GM21576 (cell line): ENCODE results near the gene CYBA.
"Not testable (repeated sequence)": the region's sequence is repeated elsewhere in the genome, so short reads cannot be mapped to it uniquely, and the experiment has no call there.

Experiments used
- ATAC-seq: cut with Tn5 transposase; IDR thresholded peaks from one replicate; pipeline ENCODE4 v1.9.1; 2021; ENCODE audit warnings: mild to moderate bottlenecking, moderate library complexity; ENCODE audit not compliant: unreplicated experiment

Gene CYBA

DNA sequence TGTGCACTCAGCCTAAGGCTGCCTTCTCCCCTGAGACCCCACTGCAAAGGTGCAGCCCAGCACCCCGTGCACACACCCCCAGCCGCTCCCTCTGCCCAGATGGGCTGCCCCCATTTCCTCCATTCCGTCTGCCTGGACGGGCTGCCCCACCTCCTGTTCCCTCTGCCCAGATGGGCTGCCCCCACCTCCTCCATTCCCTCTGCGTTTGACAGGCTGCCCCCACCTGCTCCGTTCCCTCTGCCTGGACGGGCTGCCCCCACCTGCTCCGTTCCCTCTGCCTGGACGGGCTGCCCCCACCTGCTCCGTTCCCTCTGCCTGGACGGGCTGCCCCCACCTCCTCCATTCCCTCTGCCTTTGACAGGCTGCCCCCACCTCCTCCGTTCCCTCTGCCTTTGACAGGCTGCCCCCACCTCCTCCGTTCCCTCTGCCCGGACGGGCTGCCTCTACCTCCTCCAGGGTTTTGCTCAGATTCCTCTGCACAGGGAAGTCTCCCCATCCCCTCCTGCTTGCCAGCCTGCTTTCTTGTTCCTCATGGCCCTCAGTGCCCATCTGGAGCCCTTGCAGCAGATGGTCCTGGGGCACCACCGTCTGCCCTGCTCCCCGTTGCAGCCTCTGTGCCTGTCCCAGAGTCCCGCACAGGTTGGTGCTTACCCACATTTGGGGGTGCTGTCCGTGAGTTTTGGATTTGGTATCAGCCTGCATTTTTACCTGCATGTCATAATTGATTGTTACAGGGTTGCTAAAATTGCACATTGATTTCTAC is 35.9 kb downstream of the CYBA start:
- no peak for ATAC-seq

DNA sequence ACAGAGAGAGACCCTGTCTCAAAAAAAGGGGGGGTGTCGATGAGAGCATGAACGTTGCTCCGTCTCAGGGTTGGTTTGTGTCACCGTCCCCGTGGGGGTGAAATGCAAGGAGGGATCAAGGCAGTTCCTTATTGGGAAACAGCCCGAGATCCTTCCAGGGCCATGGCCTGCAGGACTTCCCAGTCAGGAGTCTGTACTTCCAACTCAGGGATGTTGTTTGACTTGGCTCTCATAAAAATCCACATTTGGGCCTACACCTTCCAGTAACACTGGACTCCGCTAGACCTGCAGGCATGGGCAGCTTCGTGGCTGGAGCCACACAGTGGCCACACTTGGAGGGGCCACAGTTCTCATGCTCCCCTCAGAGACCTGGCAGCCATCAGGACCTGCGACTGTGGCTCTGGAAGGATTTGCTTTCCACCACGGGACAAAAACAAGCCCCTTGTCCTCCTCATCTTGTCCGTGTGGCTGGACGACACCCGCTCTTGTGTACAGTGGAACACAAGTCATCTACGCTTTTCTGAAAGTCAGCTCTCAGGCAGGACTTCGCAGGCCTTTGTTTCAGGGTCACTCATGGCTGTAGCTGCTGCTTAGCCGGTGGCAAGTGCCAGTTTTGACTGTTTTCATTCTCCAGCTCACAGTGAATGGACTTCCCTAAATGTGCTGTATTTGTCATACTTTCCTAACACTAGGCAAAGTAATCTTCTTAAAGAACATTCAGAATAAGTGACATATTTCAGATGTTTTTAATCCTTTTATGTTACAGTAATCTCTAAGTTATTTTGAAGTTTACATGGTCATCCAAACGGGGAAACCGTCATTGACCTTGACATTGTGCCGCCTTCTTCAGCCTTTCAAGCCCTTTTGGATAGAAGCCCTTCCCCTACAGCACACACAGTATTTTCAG is 36.7 kb downstream of the CYBA start:
- no peak for ATAC-seq

GRCh38 chr16:88613293-88613692 is 37.6 kb downstream of the CYBA start:
- ATAC-seq: no peak

- ATAC-seq: no peak
These were observed 39.7 kb downstream of the CYBA start for GRCh38 chr16:88610909-88611812.

DNA sequence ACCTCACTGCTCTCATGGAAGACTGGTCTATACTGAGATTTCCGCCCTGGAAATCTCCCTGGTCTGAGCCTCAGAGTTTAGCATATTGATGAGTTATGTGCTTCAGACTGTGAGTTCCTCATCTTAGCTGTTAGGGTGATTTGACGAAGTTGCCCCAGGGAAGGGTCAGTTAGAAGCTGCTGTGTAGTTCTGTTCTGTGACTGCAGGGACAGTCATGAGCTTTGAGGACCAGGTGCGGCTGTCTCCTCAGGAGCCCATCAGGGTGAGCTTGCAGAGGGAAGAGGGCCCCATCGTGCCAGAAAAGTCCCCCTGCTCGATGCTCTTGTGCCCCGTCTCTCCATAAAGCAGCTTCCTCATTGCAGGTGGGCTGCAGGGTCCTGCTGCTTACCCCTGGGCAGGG is 40.8 kb downstream of the CYBA start:
- no peak for ATAC-seq

GRCh38 chr16:88609426-88609825 is 41.4 kb downstream of the CYBA start:
- ATAC-seq: not testable (repeated sequence)

DNA sequence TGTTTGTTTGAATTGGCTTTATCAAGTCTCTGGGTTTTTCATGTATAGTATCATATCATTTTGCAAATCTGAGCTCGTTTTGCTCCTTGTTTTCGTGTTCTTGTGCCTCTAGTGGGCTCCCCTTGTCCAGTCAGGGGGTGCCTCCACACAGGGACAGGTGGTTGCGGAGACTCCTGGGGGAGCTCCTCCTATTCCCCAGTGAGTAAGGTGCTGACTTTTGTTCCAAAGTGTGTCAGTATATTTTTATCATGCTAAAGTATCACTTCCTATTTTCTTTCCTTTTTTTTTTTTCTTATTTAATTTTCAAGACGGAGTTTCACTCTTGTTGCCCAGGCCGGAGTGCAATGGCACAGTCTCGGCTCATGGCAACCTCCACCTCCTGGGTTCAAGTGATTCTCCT is 42.8 kb downstream of the CYBA start:
- no peak for ATAC-seq

DNA sequence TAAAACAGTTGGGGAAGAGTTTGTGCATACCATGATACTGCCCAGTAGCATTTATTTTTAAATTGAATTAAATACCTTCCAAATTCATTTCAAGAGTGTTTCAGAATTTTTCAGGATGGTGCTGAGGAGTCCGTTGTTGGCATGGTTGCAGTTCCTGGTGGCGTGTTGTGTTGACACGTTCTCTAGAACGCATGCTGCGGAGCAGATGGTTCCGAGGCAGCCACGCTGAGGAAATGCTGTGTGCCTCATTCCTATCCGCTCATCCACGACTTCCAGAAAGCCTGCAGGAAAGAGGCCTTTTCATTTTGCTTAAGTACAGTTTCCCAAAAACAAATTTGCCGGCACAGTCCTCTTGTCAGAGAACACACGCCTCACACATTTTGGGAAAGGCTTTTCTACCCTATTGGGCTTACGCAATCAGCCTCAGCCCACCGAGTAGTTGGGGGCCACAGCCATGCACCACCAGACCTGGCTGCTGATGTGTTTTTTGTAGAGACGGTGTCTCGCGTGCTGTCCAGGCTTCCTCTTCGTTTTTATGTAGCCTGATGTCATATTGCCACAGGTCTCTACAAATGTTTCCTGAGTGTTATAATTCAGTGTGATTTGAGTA is 44.6 kb downstream of the CYBA start:
- no peak for ATAC-seq

GRCh38 chr16:88605186-88606147 is 45.4 kb downstream of the CYBA start:
- no peak for ATAC-seq

DNA sequence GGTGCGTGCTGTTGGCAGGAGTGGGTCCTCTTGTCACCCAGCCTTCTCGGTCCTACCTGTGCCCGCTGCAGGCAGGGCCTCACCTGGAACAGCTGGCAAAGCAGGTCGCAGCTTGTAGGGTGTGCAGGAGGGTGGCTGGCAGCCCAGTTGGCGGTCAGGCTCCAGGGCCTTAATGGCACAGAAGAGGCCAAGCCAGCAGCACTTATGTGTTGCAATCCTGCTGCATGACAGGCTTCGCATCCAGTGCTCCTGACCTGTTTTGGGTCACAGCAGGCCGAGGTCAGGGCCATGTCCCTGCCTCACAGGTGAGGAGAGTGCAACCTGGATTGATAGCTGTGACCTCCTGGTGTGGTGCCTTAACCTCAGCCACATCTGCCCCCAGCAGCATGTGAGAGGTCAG is 48.8 kb downstream of the CYBA start:
- no peak for ATAC-seq

- no peak for ATAC-seq
These were observed 49.4 kb downstream of the CYBA start for GRCh38 chr16:88601313-88602036.

GRCh38 chr16:88600539-88600896 is 50.3 kb downstream of the CYBA start:
- no peak for ATAC-seq

DNA sequence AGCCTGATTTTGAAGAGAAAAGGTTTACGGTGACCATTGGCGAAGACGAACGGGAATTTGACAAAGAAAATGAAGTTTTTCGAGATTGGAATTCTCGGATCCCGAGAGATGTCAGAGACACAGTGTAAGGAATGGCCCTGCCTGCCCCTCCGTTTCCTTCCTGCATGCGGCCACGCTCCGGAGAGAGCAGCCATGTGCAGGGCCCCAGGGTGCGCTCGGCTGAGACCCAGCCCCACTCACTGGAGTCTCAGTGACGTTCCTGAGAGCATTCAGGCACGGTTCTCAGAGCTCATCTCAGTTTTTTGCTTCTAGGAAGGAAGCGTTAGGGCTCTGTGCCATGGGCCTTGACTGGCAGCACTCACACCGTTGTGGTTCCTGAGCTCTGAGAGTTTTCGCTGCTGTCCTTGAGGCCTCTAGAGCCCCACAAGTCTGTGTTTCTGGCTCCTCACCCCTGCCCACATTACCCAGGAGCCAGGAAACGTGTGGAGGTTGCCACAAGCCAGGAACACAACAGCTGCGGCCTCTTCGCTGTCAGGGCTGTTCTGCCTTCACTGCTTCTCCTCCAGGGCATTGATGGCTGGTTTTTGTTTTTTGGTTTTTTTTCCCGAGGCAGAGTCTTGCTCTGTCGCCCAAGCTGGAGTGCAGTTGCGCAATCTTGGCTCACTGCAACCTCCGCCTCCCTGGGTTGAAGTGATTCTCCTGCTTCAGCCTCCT is 50.9 kb downstream of the CYBA start:
- no peak for ATAC-seq

- no peak for ATAC-seq
These were observed 51.6 kb downstream of the CYBA start for GRCh38 chr16:88599092-88599733.

GRCh38 chr16:88597856-88598491 is 52.9 kb downstream of the CYBA start:
- no peak for ATAC-seq

GRCh38 chr16:88596483-88596882 is 54.4 kb downstream of the CYBA start:
- no peak for ATAC-seq

- ATAC-seq: no peak
These were observed 54.9 kb downstream of the CYBA start for GRCh38 chr16:88595921-88596320.
